GM21717 (cell line): ENCODE data around the gene TACC3.

ENCODE experiments used
- ATAC-seq: cut with Tn5 transposase; IDR thresholded peaks from one replicate; pipeline ENCODE4 v1.9.1; 2021; ENCODE audit warnings: mild to moderate bottlenecking, moderate library complexity; ENCODE audit not compliant: unreplicated experiment

The TACC3 gene

DNA sequence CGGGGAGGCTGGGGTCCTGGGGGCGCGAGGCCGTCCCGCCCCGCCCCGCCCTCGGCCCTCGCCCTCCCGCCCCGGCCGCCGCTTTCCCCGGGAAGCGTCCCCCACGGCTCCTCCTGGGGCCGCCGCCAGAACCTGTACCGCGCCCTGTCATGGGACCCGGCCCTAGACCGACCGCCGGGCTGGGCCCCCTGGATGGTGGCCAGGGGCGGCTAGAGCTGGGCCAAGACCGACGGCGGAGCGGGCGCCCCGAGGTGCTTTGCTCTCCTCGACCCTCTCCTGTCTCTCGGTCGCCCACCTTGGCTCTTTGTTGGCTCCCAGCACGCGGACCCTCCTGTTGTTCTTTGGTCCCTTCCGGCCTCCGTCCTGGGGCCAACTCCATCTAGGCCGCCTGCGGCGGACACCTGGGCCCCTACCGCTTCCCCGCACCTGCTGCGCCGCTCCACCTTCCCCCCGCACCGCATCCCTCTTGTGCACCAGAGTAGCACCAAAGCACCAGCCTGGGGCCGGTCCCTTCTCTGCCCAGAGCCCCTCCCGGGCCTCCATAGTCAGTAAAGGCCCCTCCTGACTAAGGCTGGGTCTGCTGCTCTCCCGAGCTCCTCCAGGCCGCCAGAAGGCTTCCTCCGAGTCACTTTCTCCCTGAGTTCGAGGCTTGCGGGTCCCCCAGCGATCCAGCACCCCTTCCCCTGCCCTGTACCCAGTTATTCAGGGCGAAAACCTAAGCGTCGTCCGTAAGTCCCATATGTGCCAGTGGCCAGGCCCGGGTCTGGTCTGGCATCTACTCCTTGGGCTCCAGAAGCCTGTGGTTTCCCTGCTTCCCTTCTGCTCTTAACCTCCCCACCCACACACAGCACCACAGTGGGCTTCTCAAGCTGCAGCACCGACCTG, 587 bp downstream of the TACC3 start:
- peak; percentile 3 for ATAC-seq

- ATAC-seq = no peak
Observed at GRCh38 chr4:1722551-1723118, 1.3 kb downstream of the TACC3 start.

DNA sequence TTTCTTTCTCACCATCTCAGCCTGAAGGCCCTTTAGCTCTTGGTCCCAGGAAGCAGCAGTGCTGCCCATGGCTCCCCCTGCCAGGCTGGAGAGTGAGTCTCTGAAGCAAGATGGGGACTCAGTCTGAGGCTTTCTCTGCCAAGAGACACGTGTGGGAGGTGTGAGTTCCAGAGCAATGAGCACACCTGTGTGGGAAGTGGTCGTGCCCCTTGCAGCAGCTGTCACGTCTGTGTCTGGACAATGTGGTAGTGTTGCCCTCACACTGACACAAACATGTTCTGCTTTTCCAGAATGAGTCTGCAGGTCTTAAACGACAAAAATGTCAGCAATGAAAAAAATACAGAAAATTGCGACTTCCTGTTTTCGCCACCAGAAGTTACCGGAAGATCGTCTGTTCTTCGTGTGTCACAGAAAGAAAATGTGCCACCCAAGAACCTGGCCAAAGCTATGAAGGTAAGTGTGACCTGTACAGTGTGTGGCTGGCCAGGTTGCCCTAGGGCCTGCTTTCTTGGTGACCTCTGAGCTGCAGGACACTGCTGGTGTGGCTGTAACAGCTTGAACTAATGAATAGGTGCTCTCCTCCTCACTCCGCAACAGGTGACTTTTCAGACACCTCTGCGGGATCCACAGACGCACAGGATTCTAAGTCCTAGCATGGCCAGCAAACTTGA, 1.9 kb downstream of the TACC3 start:
- ATAC-seq = no peak

GRCh38 chr4:1725521-1725920, 4.2 kb downstream of the TACC3 start:
- no peak for ATAC-seq

DNA sequence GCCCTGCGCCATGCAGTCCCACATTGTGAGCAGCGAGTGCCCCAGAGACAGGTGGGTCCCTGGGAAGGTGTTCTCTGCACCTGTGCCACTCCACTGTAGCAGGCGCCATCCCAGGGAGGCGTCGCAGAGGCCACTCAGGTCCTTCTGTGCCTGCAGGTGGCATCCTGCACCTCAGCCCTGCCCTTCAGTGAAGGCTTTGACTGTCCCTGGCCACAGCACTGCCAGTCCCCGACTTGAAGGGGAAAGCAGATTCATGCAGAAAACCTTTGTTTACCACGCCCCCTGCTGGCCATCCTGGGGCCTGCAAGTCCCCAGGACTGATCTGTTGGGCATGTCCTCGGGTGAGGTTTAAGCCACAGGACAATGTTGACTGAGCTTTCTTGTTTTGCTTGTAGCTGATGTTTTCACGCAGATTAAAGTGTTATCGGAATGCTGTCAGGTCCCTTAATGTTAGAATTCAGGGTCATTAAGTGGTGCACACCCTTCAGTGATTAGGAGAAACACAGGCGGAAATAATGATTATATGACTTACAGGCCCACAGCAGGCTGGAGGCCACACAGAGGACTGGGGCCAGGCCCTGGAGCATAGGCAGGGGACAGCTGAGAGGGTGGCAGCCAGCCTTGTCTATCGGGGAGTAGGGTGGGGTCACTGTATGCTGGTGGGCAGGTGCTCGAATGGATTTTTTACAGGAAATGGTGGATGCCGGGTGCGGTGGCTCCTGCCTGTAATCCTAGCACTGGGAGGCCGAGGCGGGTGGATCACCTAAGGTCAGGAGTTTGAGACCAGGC, 5.0 kb downstream of the TACC3 start:
- no peak for ATAC-seq

GRCh38 chr4:1727117-1728031, 6.1 kb downstream of the TACC3 start:
- no peak for ATAC-seq

GRCh38 chr4:1728061-1728980, 7.0 kb downstream of the TACC3 start:
- ATAC-seq = no peak

DNA sequence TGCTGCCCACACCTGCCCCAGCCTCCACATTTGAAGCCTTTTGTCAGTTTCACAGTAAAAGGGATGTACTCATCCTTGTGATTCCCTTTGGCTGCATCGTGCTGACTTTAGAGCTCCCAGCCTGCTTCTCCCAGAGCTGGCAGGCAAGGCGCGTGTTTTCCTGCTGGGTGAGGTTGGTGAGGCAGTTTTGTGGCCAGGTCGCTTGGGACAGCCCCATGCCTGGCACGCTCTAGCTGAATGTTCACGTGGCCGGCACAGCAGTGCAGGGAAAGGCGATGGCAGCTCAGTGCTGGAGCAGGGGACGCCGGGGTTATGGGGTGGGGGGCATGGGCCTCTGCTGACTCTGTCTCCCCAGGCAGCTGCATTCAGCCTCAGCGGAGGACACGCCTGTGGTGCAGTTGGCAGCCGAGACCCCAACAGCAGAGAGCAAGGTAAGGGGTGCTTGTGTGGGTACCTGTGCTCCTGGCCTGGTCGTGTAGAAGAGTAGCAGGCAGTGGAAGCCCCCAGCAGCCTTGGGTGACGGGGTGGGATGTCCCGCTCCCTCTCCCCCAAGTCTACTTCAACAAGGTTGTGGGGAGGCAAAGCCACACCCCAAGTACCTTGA, 9.3 kb downstream of the TACC3 start:
- ATAC-seq = no peak

- no peak for ATAC-seq
Observed at GRCh38 chr4:1731180-1731579, 9.9 kb downstream of the TACC3 start.

- ATAC-seq = no peak
Observed at GRCh38 chr4:1732911-1733310, 11.6 kb downstream of the TACC3 start.

GRCh38 chr4:1735215-1735614, 13.9 kb downstream of the TACC3 start:
- no peak for ATAC-seq

DNA sequence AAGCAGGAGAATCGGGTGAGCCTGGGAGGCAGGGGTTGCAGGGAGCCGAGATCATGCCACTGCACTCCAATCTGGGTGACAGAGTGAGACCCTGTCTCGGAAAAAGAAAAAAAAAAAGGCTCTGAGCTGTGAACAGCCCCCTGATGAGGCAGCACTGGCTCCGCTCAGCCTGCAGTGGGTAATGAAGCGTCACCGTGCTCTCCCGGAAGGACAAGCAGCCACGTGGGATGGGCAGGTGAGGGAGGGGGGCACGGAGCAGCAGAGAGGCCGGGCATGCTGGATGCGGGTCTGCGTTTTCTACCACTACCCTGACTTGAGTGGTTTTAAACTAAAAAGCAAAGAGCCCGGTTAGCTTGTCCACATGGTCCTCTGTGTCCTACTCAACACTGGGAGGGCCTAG, 15.5 kb downstream of the TACC3 start:
- no peak for ATAC-seq

- no peak for ATAC-seq
Observed at GRCh38 chr4:1737666-1738065, 16.3 kb downstream of the TACC3 start.

- no peak for ATAC-seq
Observed at GRCh38 chr4:1738410-1738809, 17.1 kb downstream of the TACC3 start.

DNA sequence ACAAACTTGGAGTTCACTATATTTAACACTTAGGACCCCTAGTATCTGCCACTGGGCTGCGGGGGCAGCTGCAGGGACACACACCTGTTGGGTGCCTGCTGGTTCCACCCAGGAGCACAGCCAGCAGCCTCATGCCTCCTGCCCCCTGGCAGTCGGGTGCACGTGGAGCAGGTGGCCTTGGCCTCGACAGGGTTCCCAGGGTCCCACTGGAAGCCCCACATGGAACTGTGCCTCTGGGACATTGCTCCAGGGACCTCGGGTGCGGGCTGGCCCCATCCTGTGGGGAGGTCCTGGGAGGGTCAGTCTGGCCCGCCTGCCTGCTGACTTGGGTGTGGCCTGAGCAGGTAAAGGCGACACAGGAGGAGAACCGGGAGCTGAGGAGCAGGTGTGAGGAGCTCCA, 18.0 kb downstream of the TACC3 start:
- ATAC-seq = no peak

DNA sequence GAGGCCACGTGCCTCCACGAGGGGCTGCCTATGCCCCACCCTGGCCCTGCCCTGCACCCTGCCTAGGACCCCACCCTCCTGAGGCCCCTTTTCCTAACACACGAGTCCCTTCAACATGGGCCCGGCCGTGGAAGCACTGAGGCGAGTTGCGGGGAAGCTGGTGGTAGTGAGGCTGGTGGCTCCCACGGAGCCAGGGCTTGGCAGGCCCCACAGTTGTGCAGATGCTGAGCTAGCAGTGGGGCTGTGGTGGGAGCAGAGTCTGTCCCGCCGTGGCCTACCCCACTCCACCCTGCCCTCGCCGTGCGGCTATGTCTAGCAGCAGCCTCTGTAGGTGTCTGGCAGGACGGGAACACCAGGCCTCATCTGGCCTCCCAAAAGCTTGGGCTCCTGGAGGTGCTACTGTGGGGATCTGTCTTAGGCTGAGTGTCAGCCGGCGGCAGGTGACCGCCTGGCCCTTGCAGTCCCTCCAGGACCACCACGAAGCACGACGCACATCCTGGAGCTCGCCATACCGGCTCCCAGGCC, 18.8 kb downstream of the TACC3 start:
- no peak for ATAC-seq

GRCh38 chr4:1741208-1741607, 19.9 kb downstream of the TACC3 start:
- ATAC-seq = no peak

GRCh38 chr4:1743551-1743950, 22.2 kb downstream of the TACC3 start:
- ATAC-seq = no peak
